HepG2 (cell line): ENCODE results near the gene SLIT1.

Experiments used
- CBX2 ChIP-seq, 2 experiments: fragments of 200-600 bp in 1 of 2; sonication (generic); formaldehyde crosslinking in 1 of 2; IDR thresholded peaks; 2 replicates each; pipeline versions ENCODE4 v1.7.0 to v1.8.1; 2018 to 2022; ENCODE audit warnings: low read depth in 2 of 2, low read length in 1 of 2, mild to moderate bottlenecking in 1 of 2, missing genetic modification reagents in 1 of 2
- CTCF ChIP-seq: sonication (generic); formaldehyde crosslinking; IDR thresholded peaks from 2 replicates; pipeline ENCODE4 v1.5.0; 2020; ENCODE audit warnings: mild to moderate bottlenecking, missing genetic modification reagents, moderate library complexity
- HES4 ChIP-seq: sonication (generic); formaldehyde crosslinking; IDR thresholded peaks from 2 replicates; pipeline ENCODE4 v1.9.0; 2021; ENCODE audit warnings: mild to moderate bottlenecking, missing genetic modification reagents, borderline replicate concordance
- IRF2 ChIP-seq: IDR thresholded peaks from 2 replicates; pipeline ENCODE4 v1.6.1; 2018; ENCODE audit warnings: missing genetic modification reagents, missing compliant biosample characterization
- POLR2AphosphoS5 ChIP-seq: IDR thresholded peaks from 2 replicates; pipeline ENCODE4 v1.6.1; 2012; ENCODE audit warnings: low read depth, low read length
- PREB ChIP-seq: sonication (generic); formaldehyde crosslinking; IDR thresholded peaks from 2 replicates; pipeline ENCODE4 v1.4.0; 2020; ENCODE audit warnings: missing genetic modification reagents
- RFX5 ChIP-seq: IDR thresholded peaks from 2 replicates; pipeline ENCODE4 v1.6.1; 2011; ENCODE audit warnings: low read depth, low read length, improper control_type of control experiment
- ZNF670 ChIP-seq: sonication (generic); formaldehyde crosslinking; IDR thresholded peaks from 2 replicates; pipeline ENCODE4 v1.8.0; 2022; ENCODE audit warnings: mild to moderate bottlenecking, missing genetic modification reagents, borderline replicate concordance

DNA sequence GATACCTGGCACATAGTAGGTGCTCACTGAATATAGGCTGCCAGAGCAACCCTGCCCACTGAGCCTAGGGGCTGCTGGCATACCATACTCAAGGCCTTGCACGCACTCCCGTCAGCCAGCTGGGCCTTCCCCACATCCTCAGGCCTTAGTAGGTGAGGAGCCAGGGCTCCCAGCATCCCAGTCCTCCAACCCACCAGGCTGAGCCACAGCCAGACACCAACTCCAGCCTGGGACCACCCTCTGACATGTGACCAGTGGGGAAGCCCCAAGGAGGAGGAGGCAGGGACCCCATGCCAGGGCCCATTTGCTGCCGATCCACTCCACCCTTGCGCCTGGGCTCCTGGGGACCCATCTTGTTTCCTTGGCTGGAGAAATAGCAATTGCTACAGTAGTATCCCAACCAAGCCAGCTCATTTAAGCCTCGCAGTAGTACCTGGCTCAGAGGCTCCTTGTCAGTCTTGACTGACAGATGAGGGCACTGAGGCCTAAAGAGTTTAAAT lies 11.4 kb downstream of the SLIT1 start:
- TF ChIP-seq PREB (no peak), IRF2 (CRISPR knock-in tag) (no peak), POLR2AphosphoS5 (no peak), ZNF670 (CRISPR knock-in tag) (no peak), HES4 (CRISPR knock-in tag) (no peak), CBX2 (IDR thresholded peaks at IDR 0.05; ENCODE audit: low read depth, low read length) (no peak), CBX2 (CRISPR knock-in tag; IDR thresholded peaks at IDR 0.05; ENCODE audit: low read depth) (no peak), CTCF (CRISPR knock-in tag) (no peak), RFX5 (no peak)
